AG04449 (cell line): ENCODE results near the gene DCAF11.

Experiments used
- CTCF ChIA-PET: fragments of 350-600 bp; formaldehyde crosslinking; extraction: SDS; loops from one replicate; lab custom pipeline; 2021; ENCODE audit warnings: antibody characterized with exemption; lab: Yijun Ruan, JAX
- POLR2A ChIA-PET: fragments of 400-600, 350-600 bp; formaldehyde crosslinking; extraction: SDS; loops from one replicate; lab custom pipeline; 2020; ENCODE audit warnings: antibody characterized with exemption, inconsistent platforms; lab: Yijun Ruan, JAX
- DNase-seq: peaks from one replicate; pipeline ENCODE4 v3.0.0-alpha.2; 2010; ENCODE audit warnings: low read depth, low spot score
- H3K4me3 ChIP-seq: 2 replicates; pipeline ENCODE4 v1.5.1; 2011; ENCODE audit warnings: low read depth, mild to moderate bottlenecking, control low read depth, low read length
- TF ChIP-seq, protein P1 (sequence below): IDR thresholded peaks from one replicate; pipeline ENCODE4 v1.5.1; 2011; ENCODE audit warnings: mild to moderate bottlenecking, moderate library complexity, low read length, control low read depth, inconsistent platforms; ENCODE audit not compliant: insufficient read depth; ENCODE audit errors: missing control alignments

DCAF11 gene

GRCh38 chr14:24146453-24146977 is 31.9 kb downstream of the DCAF11 start, which contains the start of gene PSME2:
PSME2 (minus strand) TSS chr14:24146610; CDS start chr14:24146581, 29 bp downstream.
- ChIA-PET POLR2A (interaction anchor here (0.5 to 2.5 kb wide), 11 partner anchors 9 to 79 kb away, joined by 3 to 14 read pairs (median 5); partner anchors contain the start of genes DCAF11, IPO4, IRF9 and NRL), CTCF (interaction anchor here (0.9 to 8.8 kb wide), 9 partner anchors 9 to 164 kb away, joined by 3 to 165 read pairs (median 11); partner anchors contain the start of genes IRF9 and LTB4R2)
- peak within 1 kb of the TSS; percentile 92 for H3K4me3 ChIP-seq
- DNase-seq = peak; percentile 76
- TF ChIP-seq, protein P1, sequence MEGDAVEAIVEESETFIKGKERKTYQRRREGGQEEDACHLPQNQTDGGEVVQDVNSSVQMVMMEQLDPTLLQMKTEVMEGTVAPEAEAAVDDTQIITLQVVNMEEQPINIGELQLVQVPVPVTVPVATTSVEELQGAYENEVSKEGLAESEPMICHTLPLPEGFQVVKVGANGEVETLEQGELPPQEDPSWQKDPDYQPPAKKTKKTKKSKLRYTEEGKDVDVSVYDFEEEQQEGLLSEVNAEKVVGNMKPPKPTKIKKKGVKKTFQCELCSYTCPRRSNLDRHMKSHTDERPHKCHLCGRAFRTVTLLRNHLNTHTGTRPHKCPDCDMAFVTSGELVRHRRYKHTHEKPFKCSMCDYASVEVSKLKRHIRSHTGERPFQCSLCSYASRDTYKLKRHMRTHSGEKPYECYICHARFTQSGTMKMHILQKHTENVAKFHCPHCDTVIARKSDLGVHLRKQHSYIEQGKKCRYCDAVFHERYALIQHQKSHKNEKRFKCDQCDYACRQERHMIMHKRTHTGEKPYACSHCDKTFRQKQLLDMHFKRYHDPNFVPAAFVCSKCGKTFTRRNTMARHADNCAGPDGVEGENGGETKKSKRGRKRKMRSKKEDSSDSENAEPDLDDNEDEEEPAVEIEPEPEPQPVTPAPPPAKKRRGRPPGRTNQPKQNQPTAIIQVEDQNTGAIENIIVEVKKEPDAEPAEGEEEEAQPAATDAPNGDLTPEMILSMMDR = no peak

DNA sequence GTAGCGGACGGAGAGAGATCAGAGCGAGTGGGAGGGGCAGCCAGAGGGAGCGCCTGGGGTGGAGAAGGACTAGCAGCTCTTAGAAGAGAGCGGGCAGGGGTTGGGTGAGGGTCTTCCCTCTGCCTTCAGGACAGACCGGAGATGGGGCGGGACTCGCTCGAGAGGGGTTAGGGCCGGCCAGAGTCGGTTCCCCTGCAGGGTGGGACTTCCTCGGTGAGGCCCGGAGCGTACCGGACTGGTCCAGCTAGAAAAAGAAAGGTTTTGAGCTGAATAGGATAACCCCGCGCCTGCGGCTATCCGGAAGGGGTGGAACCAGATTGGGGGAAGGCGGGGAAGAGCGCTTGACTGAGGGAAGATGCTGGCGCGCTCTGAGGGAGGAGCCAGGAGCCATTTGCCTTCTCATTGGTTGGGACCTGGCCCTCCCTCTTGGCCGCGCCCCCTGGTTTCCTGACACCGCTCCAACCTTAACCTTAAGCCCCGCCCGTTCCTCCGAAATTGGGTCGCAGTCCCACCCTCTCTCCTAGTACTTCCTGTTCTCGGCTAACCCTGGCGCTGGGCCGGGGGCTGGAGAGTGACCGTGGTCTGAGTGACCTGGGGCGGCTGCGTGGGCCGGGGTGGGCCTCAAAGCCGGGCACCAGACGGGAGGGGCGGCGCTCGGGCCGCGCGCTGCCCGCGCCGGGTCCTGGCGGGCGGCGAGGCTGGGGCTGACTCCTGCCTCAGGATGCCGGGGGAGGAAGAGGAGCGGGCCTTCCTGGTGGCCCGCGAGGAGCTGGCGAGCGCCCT is 32.6 kb downstream of the DCAF11 start, which contains the start of gene RNF31:
Gene RNF31 (plus strand): TSS at position 521 of the 783 bp plus-strand sequence. CDS start 201 bp downstream, at position 722.
- ChIA-PET CTCF (interaction anchor here (1.6 to 8.8 kb wide), 8 partner anchors 9 to 163 kb away, joined by 4 to 165 read pairs (median 11); partner anchors contain the start of genes IRF9 and LTB4R2), POLR2A (interaction anchor here (0.6 to 2.5 kb wide), 12 partner anchors 9 to 80 kb away, joined by 3 to 14 read pairs (median 4); partner anchors contain the start of genes DCAF11, IPO4, IRF9 and NRL)
- TF ChIP-seq, protein P1 = no peak
- DNase-seq = peak; percentile 88
- H3K4me3 ChIP-seq = peak within 1 kb of the TSS; percentile 92

- no peak for DNase-seq
- ChIA-PET POLR2A (interaction anchor here (1.1 to 2.5 kb wide), 6 partner anchors 8 to 40 kb away, joined by 3 to 14 read pairs (median 8); partner anchors contain the start of genes DCAF11, IPO4, IRF9 and NRL), CTCF (interaction anchor here (1.6 to 8.8 kb wide), 6 partner anchors 8 to 162 kb away, joined by 4 to 165 read pairs (median 11); partner anchors contain the start of genes IRF9 and LTB4R2)
- H3K4me3 ChIP-seq = peak overlapping the region; percentile 92
- TF ChIP-seq, protein P1 = no peak
Observed at GRCh38 chr14:24147761-24148428, 33.3 kb downstream of the DCAF11 start.

- no peak for DNase-seq
- POLR2A ChIA-PET = interaction anchor here (2.2 kb wide), 1 partner anchor 8 kb away, joined by 7 read pairs; the partner anchor contains the start of gene EMC9
- no peak overlapping the region for H3K4me3 ChIP-seq
- TF ChIP-seq, protein P1 = no peak
- CTCF ChIA-PET = interaction anchor here (1.1 to 8.8 kb wide), 2 partner anchors 11 to 41 kb away, joined by 4 to 165 read pairs; partner anchors contain the start of gene IRF9
Observed at GRCh38 chr14:24149302-24149969, 34.9 kb downstream of the DCAF11 start.

DNA sequence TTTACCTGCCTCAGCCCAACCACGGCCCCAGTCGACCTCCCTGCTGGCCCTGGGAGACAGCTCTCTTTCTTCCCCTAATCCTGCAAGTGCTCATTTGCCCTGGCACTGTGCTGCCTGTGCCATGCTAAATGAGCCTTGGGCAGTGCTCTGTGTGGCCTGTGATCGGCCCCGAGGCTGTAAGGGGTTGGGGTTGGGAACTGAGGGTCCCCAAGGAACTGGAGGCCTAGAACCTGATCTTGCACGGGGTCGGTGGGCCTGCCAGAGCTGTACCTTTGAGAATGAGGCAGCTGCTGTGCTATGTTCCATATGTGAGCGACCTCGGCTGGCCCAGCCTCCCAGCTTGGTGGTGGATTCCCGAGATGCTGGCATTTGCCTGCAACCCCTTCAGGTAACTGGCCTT is 35.5 kb downstream of the DCAF11 start:
- CTCF ChIA-PET = interaction anchor here (1.1 to 8.8 kb wide), 3 partner anchors 10 to 42 kb away, joined by 3 to 165 read pairs (median 4); partner anchors contain the start of genes IRF9 and REC8
- TF ChIP-seq, protein P1 = no peak
- no peak overlapping the region for H3K4me3 ChIP-seq
- DNase-seq = no peak
- POLR2A ChIA-PET = interaction anchor here (0.6 to 2.2 kb wide), 2 partner anchors 9 to 79 kb away, joined by 5 to 7 read pairs; partner anchors contain the start of gene EMC9
